HL-60/S4 treated with retinoic acid at 250 ng/mL for 4 days and 3 days (cell line): ENCODE data around the gene TSPAN17.

Source experiments
- in situ Hi-C: fragments of 300-500 bp; cut with MboI; formaldehyde crosslinking; loops from 2 replicates; pipeline ENCODE4 v1.7.0; 2022; ENCODE audit warnings: low sequenced_read_pairs

The TSPAN17 gene

GRCh38 chr5:176620333-176620981 is 26.8 kb upstream of the TSPAN17 start:
- in situ Hi-C loops: no loop called here

- in situ Hi-C loops: no loop called here
Observed at GRCh38 chr5:176621661-176622079, 25.6 kb upstream of the TSPAN17 start.

GRCh38 chr5:176624142-176624541 is 23.1 kb upstream of the TSPAN17 start:
- in situ Hi-C loops: no loop called here

GRCh38 chr5:176624938-176625337 is 22.3 kb upstream of the TSPAN17 start:
- in situ Hi-C loops: no loop called here

- in situ Hi-C loops: no loop called here
Observed at GRCh38 chr5:176625512-176625911, 21.8 kb upstream of the TSPAN17 start.

GRCh38 chr5:176625966-176626875 is 21.1 kb upstream of the TSPAN17 start:
- in situ Hi-C loops: no loop called here

- in situ Hi-C loops: no loop called here
Observed at GRCh38 chr5:176626876-176627236, 20.4 kb upstream of the TSPAN17 start.

- in situ Hi-C loops: no loop called here
Observed at GRCh38 chr5:176627582-176627981, 19.7 kb upstream of the TSPAN17 start.

GRCh38 chr5:176628406-176629228 is 18.7 kb upstream of the TSPAN17 start:
- in situ Hi-C loops: no loop called here

GRCh38 chr5:176629317-176629852 is 17.9 kb upstream of the TSPAN17 start:
- in situ Hi-C loops: no loop called here

GRCh38 chr5:176629853-176630680 is 17.2 kb upstream of the TSPAN17 start, which contains the start of the genes EIF4E1B and SNCB:
EIF4E1B (plus strand) TSS chr5:176630675; CDS start chr5:176642788, 12,113 bp downstream.
SNCB (minus strand) TSS chr5:176630534; CDS start chr5:176629654, 880 bp downstream.
- in situ Hi-C loops: no loop called here

GRCh38 chr5:176630681-176631222 is 16.5 kb upstream of the TSPAN17 start:
- in situ Hi-C loops: no loop called here

GRCh38 chr5:176631383-176632200 is 15.7 kb upstream of the TSPAN17 start:
- in situ Hi-C loops: no loop called here

- in situ Hi-C loops: no loop called here
Observed at GRCh38 chr5:176632745-176633144, 14.5 kb upstream of the TSPAN17 start.

- in situ Hi-C loops: no loop called here
Observed at GRCh38 chr5:176633598-176633997, 13.7 kb upstream of the TSPAN17 start.

GRCh38 chr5:176636426-176636825 is 10.9 kb upstream of the TSPAN17 start:
- in situ Hi-C loops: no loop called here

- in situ Hi-C loops: no loop called here
Observed at GRCh38 chr5:176637556-176637955, 9.7 kb upstream of the TSPAN17 start.

- in situ Hi-C loops: no loop called here
Observed at GRCh38 chr5:176638437-176638836, 8.8 kb upstream of the TSPAN17 start.

GRCh38 chr5:176639208-176639607 is 8.1 kb upstream of the TSPAN17 start:
- in situ Hi-C loops: no loop called here
